Activated B cell treated with CpG ODN at 0.5 μM for 24 hours (primary cell): Measurements from ENCODE around the gene PPP1CA. TPM values are rescaled to one million over a fixed set of nuclear protein-coding genes. Genes with fewer than 3 reads are reported as not detected.
A peak's percentile ranks its signal among the peaks of the same experiment; 100 is the strongest.

Experiments used
- ATAC-seq: fragments of 200-7000 bp; cut with Tn5 transposase; one replicate; pipeline ENCODE4 v1.10.0; 2021; ENCODE audit warnings: low read depth, mild to moderate bottlenecking, moderate library complexity
- CTCF ChIA-PET: fragments of 350-600 bp; sonication (Branson Sonifier 250); formaldehyde crosslinking; loops from one replicate; lab custom pipeline; 2021; ENCODE audit warnings: antibody characterized with exemption; lab: Charles Lee
- POLR2A ChIA-PET: fragments of 350-600 bp; sonication (Branson Sonifier 250); formaldehyde crosslinking; loops from one replicate; lab custom pipeline; 2021; ENCODE audit warnings: antibody characterized with exemption; lab: Charles Lee
- DNase-seq: peaks from one replicate; pipeline ENCODE4 v3.0.0; 2022
- H3K27ac Mint-ChIP-seq: one replicate; pipeline ENCODE4 v1.8.0; 2020; ENCODE audit warnings: mixed read lengths
- H3K27me3 Mint-ChIP-seq: one replicate; pipeline ENCODE4 v1.8.0; 2021; ENCODE audit warnings: mixed read lengths
- H3K36me3 Mint-ChIP-seq: one replicate; pipeline ENCODE4 v1.8.0; 2021; ENCODE audit warnings: low read depth, mixed read lengths
- H3K4me1 Mint-ChIP-seq: one replicate; pipeline ENCODE4 v1.8.0; 2021; ENCODE audit warnings: mixed read lengths
- H3K4me3 Mint-ChIP-seq: one replicate; pipeline ENCODE4 v1.8.0; 2020; ENCODE audit warnings: mild to moderate bottlenecking, mixed read lengths
- H3K9me3 Mint-ChIP-seq: one replicate; pipeline ENCODE4 v1.8.0; 2020; ENCODE audit warnings: mixed read lengths
- intact Hi-C: fragments of 100-400 bp; cut with micrococcal nuclease; formaldehyde crosslinking; loops from one replicate; pipeline ENCODE4 v1.15.1; 2024
- total RNA-seq: library from RNA; stranded (reverse); gene quantifications from 2 replicates; pipeline ENCODE4 v1.2.3, GENCODE V29; 2022
- TF ChIP-seq, protein P1 (sequence below): fragments of 200-600 bp; IDR thresholded peaks from one replicate; pipeline ENCODE4 v1.8.0; 2022; ENCODE audit warnings: antibody characterized with exemption, mild to moderate bottlenecking

The PPP1CA gene
- total RNA-seq, 1 donor from 2014 or later, result 349 TPM

DNA sequence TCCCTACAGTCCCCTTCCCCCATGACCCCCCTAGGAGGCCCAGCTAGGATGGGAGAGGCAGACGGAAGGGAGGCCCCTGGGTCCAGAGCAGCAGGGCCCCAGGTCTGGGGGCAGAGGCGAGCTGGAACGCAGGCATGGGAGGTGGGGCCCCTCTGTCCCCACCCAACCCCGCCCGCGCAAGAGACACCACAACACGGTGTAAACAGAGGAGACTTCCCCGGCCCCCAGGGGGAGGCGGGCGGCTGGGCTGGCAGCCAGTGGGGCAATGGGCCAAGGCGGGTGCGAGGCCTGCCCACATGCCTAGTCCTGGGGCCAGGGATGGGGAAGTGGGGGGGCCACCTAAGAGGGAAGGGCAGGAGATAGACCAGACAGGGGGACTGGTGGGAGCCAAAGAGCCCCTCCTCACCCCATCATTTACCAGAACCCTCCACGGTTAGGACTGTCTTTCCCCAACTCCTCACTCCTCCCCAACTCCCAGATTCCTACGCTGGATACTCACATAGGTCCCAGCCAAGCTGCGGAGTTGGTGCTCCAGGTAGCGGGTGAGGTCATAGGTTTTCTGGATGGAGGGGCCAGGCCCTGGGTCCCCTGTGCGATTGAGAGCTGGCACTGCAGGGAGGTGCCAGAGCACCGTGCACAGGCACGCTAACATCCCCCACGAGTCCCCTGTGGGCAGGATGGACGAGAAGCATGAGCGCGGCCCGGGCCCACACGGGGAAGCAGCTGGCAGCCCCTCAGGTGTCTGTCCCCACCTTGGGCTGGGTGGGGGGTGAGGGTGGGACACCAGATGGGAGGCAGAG lies 34.5 kb downstream of the PPP1CA start:
- ATAC-seq, result peak; percentile 9
- H3K4me3 Mint-ChIP-seq, result peak overlapping the region; percentile 77
- no peaks in the 10 kb centered on the region for H3K27me3 Mint-ChIP-seq

GRCh38 chr11:67366546-67366945 lies 35.1 kb downstream of the PPP1CA start:
- CTCF ChIA-PET, result interaction anchor here (0.9 to 22.6 kb wide), 2 partner anchors 13 to 35 kb away, joined by 4 to 735 read pairs; partner anchors contain the start of genes POLD4 and PPP1CA
- DNase-seq, result no peak
- peaks cover 65% of the 10 kb centered on the region for H3K36me3 Mint-ChIP-seq
- no peaks in the 10 kb centered on the region for H3K9me3 Mint-ChIP-seq
- intact Hi-C loops, result no loop called here
- POLR2A ChIA-PET, result interaction anchor here (26.3 to 26.4 kb wide), 2 partner anchors 5 to 10 kb away, joined by 1307 read pairs; partner anchors contain the start of genes CLCF1 and POLD4
- peaks cover 91% of the 10 kb centered on the region for H3K4me1 Mint-ChIP-seq
- H3K27me3 Mint-ChIP-seq, result no peaks in the 10 kb centered on the region
- TF ChIP-seq, protein P1, sequence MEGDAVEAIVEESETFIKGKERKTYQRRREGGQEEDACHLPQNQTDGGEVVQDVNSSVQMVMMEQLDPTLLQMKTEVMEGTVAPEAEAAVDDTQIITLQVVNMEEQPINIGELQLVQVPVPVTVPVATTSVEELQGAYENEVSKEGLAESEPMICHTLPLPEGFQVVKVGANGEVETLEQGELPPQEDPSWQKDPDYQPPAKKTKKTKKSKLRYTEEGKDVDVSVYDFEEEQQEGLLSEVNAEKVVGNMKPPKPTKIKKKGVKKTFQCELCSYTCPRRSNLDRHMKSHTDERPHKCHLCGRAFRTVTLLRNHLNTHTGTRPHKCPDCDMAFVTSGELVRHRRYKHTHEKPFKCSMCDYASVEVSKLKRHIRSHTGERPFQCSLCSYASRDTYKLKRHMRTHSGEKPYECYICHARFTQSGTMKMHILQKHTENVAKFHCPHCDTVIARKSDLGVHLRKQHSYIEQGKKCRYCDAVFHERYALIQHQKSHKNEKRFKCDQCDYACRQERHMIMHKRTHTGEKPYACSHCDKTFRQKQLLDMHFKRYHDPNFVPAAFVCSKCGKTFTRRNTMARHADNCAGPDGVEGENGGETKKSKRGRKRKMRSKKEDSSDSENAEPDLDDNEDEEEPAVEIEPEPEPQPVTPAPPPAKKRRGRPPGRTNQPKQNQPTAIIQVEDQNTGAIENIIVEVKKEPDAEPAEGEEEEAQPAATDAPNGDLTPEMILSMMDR, result no peak
- peak overlapping the region; percentile 51 for H3K27ac Mint-ChIP-seq
- no peak for ATAC-seq
- no peak overlapping the region for H3K4me3 Mint-ChIP-seq

More for the DNA sequence above, 34.5 kb downstream of the PPP1CA start:
- TF ChIP-seq, protein P1, result no peak
- Mint-ChIP-seq H3K27ac (peak overlapping the region; percentile 82), H3K4me1 (peaks cover 89% of the 10 kb centered on the region), H3K9me3 (no peaks in the 10 kb centered on the region), H3K36me3 (peaks cover 67% of the 10 kb centered on the region)
- CTCF ChIA-PET, result interaction anchor here (0.9 to 22.6 kb wide), 3 partner anchors 10 to 35 kb away, joined by 4 to 735 read pairs (median 4); partner anchors contain the start of genes POLD4 and PPP1CA
- DNase-seq, result no peak
- intact Hi-C loops, result no loop called here
- POLR2A ChIA-PET, result interaction anchor here (0.6 to 26.4 kb wide), 5 partner anchors 6 to 46 kb away, joined by 3 to 1307 read pairs (median 8); partner anchors contain the start of genes CLCF1 and POLD4

DNA sequence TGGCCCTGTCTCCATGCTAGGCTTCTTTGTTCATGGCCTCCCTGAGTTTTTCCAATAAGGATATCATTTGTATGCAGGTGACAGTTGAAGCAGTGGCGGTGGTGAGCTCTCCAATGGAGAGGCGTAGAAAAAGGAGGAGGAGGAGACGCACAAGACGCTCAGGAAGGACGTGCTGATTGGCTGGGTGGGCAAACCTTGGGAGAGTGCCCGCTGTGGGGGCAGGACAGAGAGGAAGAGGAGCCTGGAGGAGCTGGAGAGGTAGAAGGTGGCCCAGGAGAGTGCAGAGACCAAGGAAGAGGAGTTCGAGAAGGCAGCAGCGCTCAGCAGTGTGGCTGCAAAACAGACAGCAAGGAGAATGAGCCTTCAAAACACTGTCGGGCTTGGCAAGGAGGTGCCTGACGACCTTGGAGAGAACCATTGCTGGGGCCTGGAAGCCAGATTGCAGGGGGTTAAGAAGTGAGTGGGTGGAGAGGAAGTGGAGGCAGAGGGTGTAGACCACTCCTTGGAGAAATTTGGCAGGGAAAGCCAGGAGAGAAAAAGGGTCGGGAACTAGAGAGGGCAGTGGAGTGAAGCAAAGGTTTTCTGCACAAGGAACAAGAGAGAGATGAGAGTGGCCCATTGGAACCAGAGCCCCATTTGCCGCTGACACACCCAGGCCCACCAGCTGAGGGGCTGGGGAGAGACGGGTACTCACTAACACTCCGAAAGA lies 35.8 kb downstream of the PPP1CA start:
- Mint-ChIP-seq H3K27ac (peak overlapping the region; percentile 51), H3K4me3 (peak overlapping the region; percentile 30), H3K4me1 (peaks cover 90% of the 10 kb centered on the region), H3K9me3 (no peaks in the 10 kb centered on the region), H3K36me3 (peaks cover 60% of the 10 kb centered on the region), H3K27me3 (no peaks in the 10 kb centered on the region)
- ChIA-PET POLR2A (interaction anchor here (26.3 to 26.4 kb wide), 2 partner anchors 4 to 11 kb away, joined by 1307 read pairs; partner anchors contain the start of genes CLCF1 and POLD4), CTCF (interaction anchor here (1.4 to 22.6 kb wide), 2 partner anchors 8 to 13 kb away, joined by 6 to 735 read pairs; partner anchors contain the start of genes CLCF1 and POLD4)
- DNase-seq, result no peak
- TF ChIP-seq, protein P1, result no peak
- no peak for ATAC-seq
- intact Hi-C loops, result no loop called here

DNA sequence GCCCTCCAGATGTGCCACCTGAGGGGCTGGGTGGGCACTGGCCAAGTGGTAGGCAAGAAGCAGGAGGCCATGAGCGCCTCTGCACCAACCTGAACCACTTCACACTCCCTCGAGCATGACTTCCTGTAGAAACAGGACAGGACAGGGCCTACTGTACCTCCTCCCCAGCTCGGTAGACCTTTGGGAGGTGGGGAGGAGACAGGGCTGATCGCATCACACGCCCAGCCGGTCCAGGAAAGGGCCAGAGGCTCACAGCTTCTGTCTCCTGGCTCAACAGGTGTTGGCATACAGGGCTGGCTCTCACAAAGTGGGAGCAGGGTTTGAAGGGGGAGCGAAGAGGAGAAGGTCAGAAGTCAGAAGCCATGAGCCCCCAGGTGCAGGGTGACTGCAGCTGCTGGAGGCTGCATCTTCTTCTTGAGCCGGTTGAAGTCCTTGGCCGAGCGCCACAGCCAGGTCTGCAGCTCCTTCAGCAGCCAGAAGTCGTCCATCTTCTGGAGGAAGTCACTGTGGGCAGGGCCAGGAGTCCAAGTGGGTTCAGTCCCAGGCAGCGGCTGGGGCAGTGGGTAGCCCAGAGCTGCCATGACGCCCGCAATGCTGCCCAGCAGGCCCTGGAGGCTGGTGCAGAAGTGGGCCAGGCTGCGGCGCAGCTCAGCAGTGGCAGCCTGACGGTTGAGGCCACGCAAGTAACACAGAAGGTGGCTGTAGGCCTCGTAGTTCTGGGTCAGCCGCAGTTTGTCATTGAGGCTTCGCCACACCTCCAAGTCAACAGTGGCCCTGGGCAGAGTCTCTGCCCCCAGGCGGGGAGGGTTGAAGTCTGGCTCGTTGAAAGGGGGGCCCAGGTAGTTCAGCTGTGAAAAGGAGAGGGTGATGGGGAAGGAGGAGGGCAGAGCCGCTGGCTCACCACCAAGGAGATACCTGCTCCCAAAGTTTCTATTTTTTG lies 36.6 kb downstream of the PPP1CA start:
- Mint-ChIP-seq H3K4me3 (peak overlapping the region; percentile 52), H3K36me3 (peaks cover 56% of the 10 kb centered on the region), H3K9me3 (no peaks in the 10 kb centered on the region), H3K27ac (peak overlapping the region; percentile 88), H3K27me3 (no peaks in the 10 kb centered on the region), H3K4me1 (peaks cover 81% of the 10 kb centered on the region)
- peak; percentile 42 for ATAC-seq
- ChIA-PET CTCF (interaction anchor here (0.8 to 4.1 kb wide), 4 partner anchors 9 to 16 kb away, joined by 3 to 19 read pairs (median 6); partner anchors contain the start of gene CLCF1), POLR2A (interaction anchor here (0.5 to 26.4 kb wide), 5 partner anchors 4 to 82 kb away, joined by 3 to 1307 read pairs (median 3); partner anchors contain the start of genes CLCF1 and POLD4)
- DNase-seq, result no peak
- TF ChIP-seq, protein P1, result no peak
- intact Hi-C loops, result no loop called here
